IMR-90 (cell line): Measurements from ENCODE around the gene RAP1A. TPM values are rescaled to one million over a fixed set of nuclear protein-coding genes. Genes with fewer than 3 reads are reported as not detected.

Experiments
- ATAC-seq: fragments of 200-7000 bp; cut with Tn5 transposase; 2 replicates; pipeline ENCODE4 v1.9.1; 2020; ENCODE audit warnings: low read depth, mild to moderate bottlenecking, moderate library complexity
- BruUV-seq: library from RNA; stranded (reverse); fragments of 400-500 nt; replicated peaks from 2 replicates; lab custom pipeline; 2021; lab: Mats Ljungman, UMichigan
- CTCF ChIA-PET: fragments of 300-600 bp; formaldehyde crosslinking; extraction: SDS; loops from one replicate; lab custom pipeline; 2021; ENCODE audit warnings: antibody characterized with exemption; lab: Yijun Ruan, JAX
- POLR2A ChIA-PET: fragments of 300-600 bp; sonication (Branson Sonifier 250); formaldehyde crosslinking; loops from one replicate; lab custom pipeline; 2022; ENCODE audit warnings: antibody characterized with exemption; ENCODE audit not compliant: unreplicated experiment; lab: Charles Lee
- DNase-seq: peaks from one replicate; pipeline ENCODE4 v3.0.0; 2013
- H2AFZ ChIP-seq: replicated peaks from 2 replicates; pipeline ENCODE3; 2013; ENCODE audit warnings: low read length, mild to moderate bottlenecking; ENCODE audit not compliant: poor library complexity
- H2AK5ac ChIP-seq: 2 replicates; pipeline ENCODE4 v1.6.1; 2013; ENCODE audit warnings: low read depth, low read length, inconsistent platforms
- H2AK9ac ChIP-seq: replicated peaks from 2 replicates; pipeline ENCODE3; 2013; ENCODE audit warnings: mild to moderate bottlenecking, low read depth, low read length, moderate library complexity; ENCODE audit not compliant: poor library complexity
- H2BK120ac ChIP-seq: 2 replicates; pipeline ENCODE4 v1.6.1; 2013; ENCODE audit warnings: low read depth, low read length, inconsistent platforms
- H2BK15ac ChIP-seq: 3 replicates; pipeline ENCODE4 v1.6.1; 2013; ENCODE audit warnings: low read depth, low read length, inconsistent platforms
- H2BK20ac ChIP-seq: 2 replicates; pipeline ENCODE4 v1.6.1; 2013; ENCODE audit warnings: low read depth, mild to moderate bottlenecking, inconsistent platforms, low read length, moderate library complexity
- H2BK5ac ChIP-seq: 2 replicates; pipeline ENCODE4 v1.6.1; 2013; ENCODE audit warnings: mild to moderate bottlenecking, low read depth, low read length, inconsistent platforms; ENCODE audit not compliant: poor library complexity, severe bottlenecking
- H3K14ac ChIP-seq: replicated peaks from 2 replicates; pipeline ENCODE4 v1.6.1; 2013; ENCODE audit warnings: low read depth, low read length, inconsistent platforms
- H3K18ac ChIP-seq: 2 replicates; pipeline ENCODE4 v1.6.1; 2013; ENCODE audit warnings: low read depth, low read length, control low read depth
- H3K23ac ChIP-seq: 2 replicates; pipeline ENCODE4 v1.6.1; 2013; ENCODE audit warnings: low read depth, low read length, inconsistent platforms
- H3K27ac ChIP-seq: 2 replicates; pipeline ENCODE4 v1.5.1; 2013; ENCODE audit warnings: mild to moderate bottlenecking, control low read depth, low read length; ENCODE audit not compliant: insufficient read depth
- H3K27me3 ChIP-seq: 2 replicates; pipeline ENCODE4 v1.6.1; 2013; ENCODE audit warnings: low read length; ENCODE audit not compliant: control insufficient read depth, insufficient read depth
- H3K36me3 ChIP-seq: 2 replicates; pipeline ENCODE4 v1.6.1; 2013; ENCODE audit warnings: low read length, mixed read lengths; ENCODE audit not compliant: control insufficient read depth, insufficient read depth
- H3K4ac ChIP-seq: 2 replicates; pipeline ENCODE4 v1.6.1; 2013; ENCODE audit warnings: low read depth, low read length, inconsistent platforms
- H3K4me1 ChIP-seq: 2 replicates; pipeline ENCODE4 v1.6.1; 2013; ENCODE audit warnings: low read length, mixed read lengths; ENCODE audit not compliant: control insufficient read depth, insufficient read depth
- H3K4me2 ChIP-seq: 2 replicates; pipeline ENCODE4 v1.6.1; 2013; ENCODE audit warnings: low read depth, mild to moderate bottlenecking, control low read depth, low read length, moderate library complexity
- H3K4me3 ChIP-seq: 2 replicates; pipeline ENCODE4 v1.5.1; 2013; ENCODE audit warnings: low read depth, mild to moderate bottlenecking, control low read depth, low read length, moderate library complexity; ENCODE audit not compliant: insufficient read depth
- H3K56ac ChIP-seq: 2 replicates; pipeline ENCODE4 v1.6.1; 2013; ENCODE audit warnings: low read length, inconsistent platforms; ENCODE audit not compliant: insufficient read depth; ENCODE audit errors: extremely low read depth
- H3K79me1 ChIP-seq, 2 experiments: 2 replicates each; pipeline ENCODE4 v1.6.1; 2013; ENCODE audit warnings: low read length in 2 of 2, inconsistent platforms in 1 of 2, low read depth in 1 of 2
- H3K9ac ChIP-seq: 2 replicates; pipeline ENCODE4 v1.6.1; 2013; ENCODE audit warnings: low read depth, low read length, control low read depth
- H3K9me1 ChIP-seq: 2 replicates; pipeline ENCODE4 v1.6.1; 2013; ENCODE audit warnings: low read length, inconsistent platforms; ENCODE audit not compliant: insufficient read depth
- H3K9me3 ChIP-seq: 2 replicates; pipeline ENCODE4 v1.6.1; 2013; ENCODE audit warnings: low read length; ENCODE audit not compliant: control insufficient read depth, insufficient read depth
- H4K20me1 ChIP-seq: 2 replicates; pipeline ENCODE4 v1.6.1; 2013; ENCODE audit warnings: low read length, inconsistent platforms; ENCODE audit not compliant: insufficient read depth
- H4K5ac ChIP-seq: 2 replicates; pipeline ENCODE4 v1.6.1; 2013; ENCODE audit warnings: mild to moderate bottlenecking, low read depth, low read length, control low read depth
- H4K8ac ChIP-seq, 2 experiments: 2 replicates each; pipeline ENCODE4 v1.6.1; 2013; ENCODE audit warnings: low read depth in 2 of 2, low read length in 2 of 2, control low read depth in 1 of 2, inconsistent platforms in 1 of 2
- H4K91ac ChIP-seq: 2 replicates; pipeline ENCODE4 v1.6.1; 2013; ENCODE audit warnings: low read depth, low read length, inconsistent platforms; ENCODE audit not compliant: insufficient read depth
- BHLHE40 ChIP-seq: fragments of 150-350 bp; IDR thresholded peaks from 2 replicates; pipeline ENCODE4 v1.6.1; 2016; ENCODE audit warnings: mild to moderate bottlenecking, low read depth, low read length
- CEBPB ChIP-seq: IDR thresholded peaks from 2 replicates; pipeline ENCODE4 v1.6.1; 2012; ENCODE audit warnings: low read depth, low read length, improper control_type of control experiment
- CHD1 ChIP-seq: IDR thresholded peaks from 2 replicates; pipeline ENCODE4 v1.6.1; 2012; ENCODE audit warnings: low read depth, low read length, improper control_type of control experiment
- MAZ ChIP-seq: IDR thresholded peaks from 2 replicates; pipeline ENCODE4 v1.6.1; 2012; ENCODE audit warnings: low read depth, mild to moderate bottlenecking, low read length, improper control_type of control experiment, moderate library complexity, borderline replicate concordance
- MXI1 ChIP-seq: IDR thresholded peaks from 2 replicates; pipeline ENCODE4 v1.6.1; 2012; ENCODE audit warnings: low read depth, mild to moderate bottlenecking, low read length, moderate library complexity, borderline replicate concordance
- NFE2L2 ChIP-seq: fragments of 150-350 bp; IDR thresholded peaks from 2 replicates; pipeline ENCODE4 v1.6.1; 2016; ENCODE audit warnings: low read depth, mild to moderate bottlenecking, low read length
- POLR2A ChIP-seq: IDR thresholded peaks from 2 replicates; pipeline ENCODE4 v1.6.1; 2012; ENCODE audit warnings: mild to moderate bottlenecking, low read depth, low read length
- RAD21 ChIP-seq: IDR thresholded peaks from 2 replicates; pipeline ENCODE4 v1.6.1; 2012; ENCODE audit warnings: low read length, improper control_type of control experiment
- RCOR1 ChIP-seq: IDR thresholded peaks from 2 replicates; pipeline ENCODE4 v1.6.1; 2012; ENCODE audit warnings: mild to moderate bottlenecking, low read length, improper control_type of control experiment; ENCODE audit not compliant: insufficient replicate concordance
- RFX5 ChIP-seq: IDR thresholded peaks from 2 replicates; pipeline ENCODE4 v1.8.0; 2012; ENCODE audit warnings: low read depth, mild to moderate bottlenecking, low read length, moderate library complexity
- SMC3 ChIP-seq: fragments of 150-350 bp; IDR thresholded peaks from 2 replicates; pipeline ENCODE4 v1.6.1; 2016; ENCODE audit warnings: low read depth, mild to moderate bottlenecking, antibody characterized with exemption, low read length, moderate library complexity
- WGBS, 2 experiments: methylation state at CpG; one replicate each; pipeline versions ENCODE4 v1.1.5 to v1.1.7; 2013; ENCODE audit warnings: missing lambda C conversion rate in 2 of 2; ENCODE audit not compliant: insufficient read length in 1 of 2; ENCODE audit errors: extremely low coverage in 2 of 2; 5-methylcytosine and 5-hydroxymethylcytosine counted together
- dilution Hi-C: fragments of 300-500 bp; cut with HindIII; formaldehyde crosslinking; loops from one replicate; pipeline ENCODE4 v1.14.3; 2018; ENCODE audit warnings: low sequenced_read_pairs; ENCODE audit not compliant: unreplicated experiment
- in situ Hi-C: fragments of 300-500 bp; cut with MboI; formaldehyde crosslinking; loops from 3 replicates; pipeline ENCODE4 v1.14.3; 2019; ENCODE audit warnings: low sequenced_read_pairs, inconsistent platforms, mixed read lengths
- intact Hi-C: fragments of 100-400 bp; cut with micrococcal nuclease; formaldehyde crosslinking; loops from 2 replicates; pipeline ENCODE4 v1.10.0; 2022
- polyA plus RNA-seq, 3 experiments: library from polyadenylated mRNA; depleted of rRNA; stranded (reverse); fragments of >200 nt; gene quantifications; 2 replicates each; pipeline ENCODE4 v1.2.3, GENCODE V29; 2012; ENCODE audit warnings: low replicate concordance in 1 of 3
- total RNA-seq: library from RNA; depleted of rRNA; stranded (reverse); fragments of >200 nt; gene quantifications from 2 replicates; pipeline ENCODE4 v1.2.3, GENCODE V29; 2012
- TF ChIP-seq, protein P1 (sequence below): conservative IDR thresholded peaks from 2 replicates; pipeline ENCODE4 v1.5.1; 2012; ENCODE audit warnings: mild to moderate bottlenecking, low read depth, low read length, improper control_type of control experiment
- TF ChIP-seq, protein P2 (sequence below): fragments of 150-350 bp; IDR thresholded peaks from 2 replicates; pipeline ENCODE4 v1.6.1; 2017; ENCODE audit warnings: mild to moderate bottlenecking, antibody characterized with exemption, low read length, low read depth
- TF ChIP-seq, protein P3 (sequence below): fragments of 150-350 bp; IDR thresholded peaks from 2 replicates; pipeline ENCODE4 v1.6.1; 2016; ENCODE audit warnings: low read depth, mild to moderate bottlenecking, low read length, moderate library complexity, borderline replicate concordance

RAP1A gene
- total and polyA plus RNA-seq, 2 of the 4 experiments (the other 2 are of a cell fraction) = 18.1 to 43.6 TPM

DNA sequence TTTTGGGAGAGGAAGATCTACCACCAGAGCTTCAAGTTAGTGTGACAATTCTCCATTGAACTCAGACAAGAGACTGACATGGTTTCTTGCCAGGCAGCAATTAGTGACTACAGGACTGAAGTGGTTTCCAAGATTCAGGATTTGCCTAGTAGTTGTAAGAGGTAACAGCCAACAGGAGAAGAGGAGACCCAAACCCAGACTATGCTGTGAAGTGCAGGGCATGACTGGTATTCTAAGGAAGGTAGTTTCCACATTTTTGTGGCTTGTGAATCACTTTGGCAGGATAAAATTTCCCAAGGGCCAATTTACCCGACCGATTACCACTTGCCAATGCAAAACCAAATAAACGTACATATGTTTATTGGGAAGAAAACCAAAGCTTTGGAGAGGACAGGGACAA lies 14.7 kb upstream of the RAP1A start:
- ChIA-PET CTCF (no interaction called here), POLR2A (no interaction called here)
- peak overlapping the region; percentile 33; the same call in 1 of the 2 replicates for H3K23ac ChIP-seq
- H3K18ac ChIP-seq = peak overlapping the region; percentile 11; the same call in 1 of the 2 replicates
- no peak overlapping the region for H2AFZ ChIP-seq
- peak overlapping the region; percentile 59 for H3K14ac ChIP-seq
- H3K27me3 ChIP-seq = no peaks in the 10 kb centered on the region
- peaks cover 12% of the 10 kb centered on the region for H3K9me1 ChIP-seq
- H4K8ac ChIP-seq = no peak overlapping the region
- H4K91ac ChIP-seq = peak overlapping the region; percentile 31; the same call in 1 of the 2 replicates
- H2BK5ac ChIP-seq = no peak overlapping the region
- H3K4me2 ChIP-seq = no peak overlapping the region
- H3K79me1 ChIP-seq = no peaks in the 10 kb centered on the region
- in situ Hi-C loops = no loop called here
- H3K4me1 ChIP-seq = peaks cover 13% of the 10 kb centered on the region
- no CpG with 5 or more reads among the region's 3 CpGs for WGBS, 2 experiments
- peak overlapping the region; percentile 36 for H2BK120ac ChIP-seq
- H2AK9ac ChIP-seq = no peak overlapping the region
- H2AK5ac ChIP-seq = peak overlapping the region; percentile 10
- H3K9ac ChIP-seq = no peak overlapping the region
- no peak overlapping the region for H3K4me3 ChIP-seq
- TF ChIP-seq, protein P1, sequence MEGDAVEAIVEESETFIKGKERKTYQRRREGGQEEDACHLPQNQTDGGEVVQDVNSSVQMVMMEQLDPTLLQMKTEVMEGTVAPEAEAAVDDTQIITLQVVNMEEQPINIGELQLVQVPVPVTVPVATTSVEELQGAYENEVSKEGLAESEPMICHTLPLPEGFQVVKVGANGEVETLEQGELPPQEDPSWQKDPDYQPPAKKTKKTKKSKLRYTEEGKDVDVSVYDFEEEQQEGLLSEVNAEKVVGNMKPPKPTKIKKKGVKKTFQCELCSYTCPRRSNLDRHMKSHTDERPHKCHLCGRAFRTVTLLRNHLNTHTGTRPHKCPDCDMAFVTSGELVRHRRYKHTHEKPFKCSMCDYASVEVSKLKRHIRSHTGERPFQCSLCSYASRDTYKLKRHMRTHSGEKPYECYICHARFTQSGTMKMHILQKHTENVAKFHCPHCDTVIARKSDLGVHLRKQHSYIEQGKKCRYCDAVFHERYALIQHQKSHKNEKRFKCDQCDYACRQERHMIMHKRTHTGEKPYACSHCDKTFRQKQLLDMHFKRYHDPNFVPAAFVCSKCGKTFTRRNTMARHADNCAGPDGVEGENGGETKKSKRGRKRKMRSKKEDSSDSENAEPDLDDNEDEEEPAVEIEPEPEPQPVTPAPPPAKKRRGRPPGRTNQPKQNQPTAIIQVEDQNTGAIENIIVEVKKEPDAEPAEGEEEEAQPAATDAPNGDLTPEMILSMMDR = no peak
- no peak for TF ChIP-seq MXI1
- TF ChIP-seq, protein P2, sequence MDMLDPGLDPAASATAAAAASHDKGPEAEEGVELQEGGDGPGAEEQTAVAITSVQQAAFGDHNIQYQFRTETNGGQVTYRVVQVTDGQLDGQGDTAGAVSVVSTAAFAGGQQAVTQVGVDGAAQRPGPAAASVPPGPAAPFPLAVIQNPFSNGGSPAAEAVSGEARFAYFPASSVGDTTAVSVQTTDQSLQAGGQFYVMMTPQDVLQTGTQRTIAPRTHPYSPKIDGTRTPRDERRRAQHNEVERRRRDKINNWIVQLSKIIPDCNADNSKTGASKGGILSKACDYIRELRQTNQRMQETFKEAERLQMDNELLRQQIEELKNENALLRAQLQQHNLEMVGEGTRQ = no peak
- no peak; the same call in 1 of the 2 replicates for TF ChIP-seq CEBPB
- TF ChIP-seq NFE2L2 = no peak
- TF ChIP-seq POLR2A = no peak
- TF ChIP-seq RAD21 = no peak
- TF ChIP-seq MAZ = no peak
- TF ChIP-seq CHD1 = no peak
- TF ChIP-seq, protein P3, sequence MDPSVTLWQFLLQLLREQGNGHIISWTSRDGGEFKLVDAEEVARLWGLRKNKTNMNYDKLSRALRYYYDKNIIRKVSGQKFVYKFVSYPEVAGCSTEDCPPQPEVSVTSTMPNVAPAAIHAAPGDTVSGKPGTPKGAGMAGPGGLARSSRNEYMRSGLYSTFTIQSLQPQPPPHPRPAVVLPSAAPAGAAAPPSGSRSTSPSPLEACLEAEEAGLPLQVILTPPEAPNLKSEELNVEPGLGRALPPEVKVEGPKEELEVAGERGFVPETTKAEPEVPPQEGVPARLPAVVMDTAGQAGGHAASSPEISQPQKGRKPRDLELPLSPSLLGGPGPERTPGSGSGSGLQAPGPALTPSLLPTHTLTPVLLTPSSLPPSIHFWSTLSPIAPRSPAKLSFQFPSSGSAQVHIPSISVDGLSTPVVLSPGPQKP = no peak
- no peak for TF ChIP-seq BHLHE40
- TF ChIP-seq RCOR1 = no peak
- TF ChIP-seq RFX5 = no peak
- no peak for TF ChIP-seq SMC3
- no TSS peak for BruUV-seq
- no peaks in the 10 kb centered on the region for H3K36me3 ChIP-seq
- H3K27ac ChIP-seq = no peak overlapping the region
- dilution Hi-C loops = no loop called here
- no peaks in the 10 kb centered on the region for H3K9me3 ChIP-seq
- no peak overlapping the region for H2BK15ac ChIP-seq
- peak overlapping the region; percentile 61; the same call in 1 of the 2 replicates for H2BK20ac ChIP-seq
- intact Hi-C loops = no loop called here
- H4K5ac ChIP-seq = no peak overlapping the region
- H3K56ac ChIP-seq = no peak overlapping the region
- DNase-seq = peak; percentile 72
- no peaks in the 10 kb centered on the region for H4K20me1 ChIP-seq
- H3K4ac ChIP-seq = peak overlapping the region; percentile 18; the same call in 1 of the 2 replicates
- ATAC-seq = peak; percentile 67
